IPS-NIHi7 (cell line): ENCODE data around the gene OR4K17.
"Not testable (repeated sequence)": the region's sequence is repeated elsewhere in the genome, so short reads cannot be mapped to it uniquely, and the experiment has no call there.

ENCODE experiments used
- DNase-seq: peaks from one replicate; pipeline ENCODE4 v3.0.0; 2012; ENCODE audit warnings: mixed read lengths; ENCODE audit errors: extremely low spot score

OR4K17 gene

GRCh38 chr14:20110438-20110837 lies at the start of gene OR4K17:
OR4K17 (plus strand) TSS chr14:20110739; CDS start chr14:20117500, 6,761 bp downstream.
- DNase-seq, result no peak

- no peak for DNase-seq
These were observed 18.5 kb upstream of the OR4K17 start for GRCh38 chr14:20092050-20092449.

GRCh38 chr14:20093442-20093841 lies 17.1 kb upstream of the OR4K17 start:
- no peak for DNase-seq

- not testable (repeated sequence) for DNase-seq
These were observed 11.4 kb upstream of the OR4K17 start for GRCh38 chr14:20098926-20099770.

GRCh38 chr14:20112321-20112720 lies 1.8 kb downstream of the OR4K17 start:
- DNase-seq, result no peak

- DNase-seq, result no peak
These were observed 6.2 kb downstream of the OR4K17 start for GRCh38 chr14:20116748-20117147.

GRCh38 chr14:20118795-20119194 lies 8.3 kb downstream of the OR4K17 start:
- no peak for DNase-seq

GRCh38 chr14:20138520-20138919 lies 28.0 kb downstream of the OR4K17 start, which contains the start of gene OR4N5:
OR4N5 (plus strand) TSS chr14:20138820; CDS start chr14:20143736, 4,916 bp downstream.
- DNase-seq, result no peak

GRCh38 chr14:20143911-20144310 lies 33.4 kb downstream of the OR4K17 start:
- no peak for DNase-seq

GRCh38 chr14:20144820-20145219 lies 34.3 kb downstream of the OR4K17 start:
- DNase-seq, result no peak

GRCh38 chr14:20164462-20164861 lies 53.9 kb downstream of the OR4K17 start:
- no peak for DNase-seq

GRCh38 chr14:20167091-20167490 lies 56.6 kb downstream of the OR4K17 start:
- no peak for DNase-seq

- not testable (repeated sequence) for DNase-seq
These were observed 59.3 kb downstream of the OR4K17 start for GRCh38 chr14:20169852-20170251.
